HG02840 (cell line): ENCODE data around the gene LAMA5.

Source experiments
- ATAC-seq: cut with Tn5 transposase; IDR thresholded peaks from one replicate; pipeline ENCODE4 v1.9.1; 2021; ENCODE audit warnings: mild to moderate bottlenecking, moderate library complexity, moderate number of reproducible peaks; ENCODE audit not compliant: unreplicated experiment, low FRiP score

LAMA5 gene

DNA sequence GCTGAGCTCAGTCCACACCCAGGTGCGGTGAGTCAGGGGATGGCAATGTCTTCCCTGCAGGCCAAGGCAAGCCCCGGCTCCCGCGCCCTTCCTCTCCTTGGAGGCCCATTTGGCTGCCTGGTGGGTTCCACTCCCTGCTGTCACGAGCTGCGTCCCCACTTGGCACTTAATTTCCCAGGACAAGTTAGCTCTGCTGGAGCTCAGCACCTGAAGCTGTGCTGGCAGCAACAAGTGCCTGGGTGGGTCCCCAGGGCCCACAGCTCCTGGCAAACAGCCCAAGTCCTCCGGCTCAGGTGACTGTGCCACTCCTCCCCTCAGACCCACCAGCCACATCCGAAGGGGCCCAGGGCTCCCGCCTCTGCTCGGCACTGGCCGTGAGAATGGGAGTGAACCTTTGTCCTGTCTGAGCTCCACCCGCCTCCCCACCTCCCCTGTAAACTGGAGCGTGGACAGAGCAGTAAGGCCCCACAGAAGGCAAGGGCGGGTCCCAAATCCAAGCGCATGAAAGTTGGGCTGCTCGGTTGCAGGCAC is 16.9 kb downstream of the LAMA5 start:
- ATAC-seq = no peak

- no peak for ATAC-seq
These were observed 17.5 kb downstream of the LAMA5 start for GRCh38 chr20:62349556-62350097.

DNA sequence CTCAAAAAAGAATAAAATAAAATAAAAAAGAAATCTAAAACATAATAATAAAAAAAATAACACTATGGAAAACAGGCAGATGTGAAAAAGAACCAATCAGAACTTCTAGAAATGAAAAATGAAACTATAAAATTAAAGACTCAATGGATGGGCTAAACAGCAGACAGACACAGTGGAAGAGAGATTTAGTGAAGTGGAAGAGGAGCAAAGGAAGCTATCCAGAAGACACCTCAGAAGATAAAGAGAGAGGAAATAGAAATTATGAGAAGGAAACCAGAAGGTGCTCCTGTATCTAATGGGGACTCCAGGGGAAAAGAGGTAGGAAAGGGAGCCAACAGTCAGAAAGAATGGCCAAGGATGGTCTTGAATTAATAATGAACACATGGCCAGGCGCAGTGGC is 18.5 kb downstream of the LAMA5 start:
- ATAC-seq = no peak

- no peak for ATAC-seq
These were observed 19.7 kb downstream of the LAMA5 start for GRCh38 chr20:62347445-62347844.

DNA sequence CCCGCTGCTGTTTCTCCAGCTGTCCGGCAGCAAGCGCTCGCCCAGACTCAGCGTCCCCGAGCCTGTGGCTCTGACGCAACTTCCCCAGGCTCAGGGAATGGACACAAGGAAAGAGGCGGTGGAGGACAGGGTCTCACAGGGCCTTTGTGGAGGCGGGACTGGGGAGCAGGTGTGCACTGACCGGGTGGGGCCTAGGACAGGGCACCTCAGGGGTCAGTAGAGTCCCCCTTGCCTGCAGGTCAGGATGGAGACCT is 20.0 kb downstream of the LAMA5 start:
- ATAC-seq = no peak

DNA sequence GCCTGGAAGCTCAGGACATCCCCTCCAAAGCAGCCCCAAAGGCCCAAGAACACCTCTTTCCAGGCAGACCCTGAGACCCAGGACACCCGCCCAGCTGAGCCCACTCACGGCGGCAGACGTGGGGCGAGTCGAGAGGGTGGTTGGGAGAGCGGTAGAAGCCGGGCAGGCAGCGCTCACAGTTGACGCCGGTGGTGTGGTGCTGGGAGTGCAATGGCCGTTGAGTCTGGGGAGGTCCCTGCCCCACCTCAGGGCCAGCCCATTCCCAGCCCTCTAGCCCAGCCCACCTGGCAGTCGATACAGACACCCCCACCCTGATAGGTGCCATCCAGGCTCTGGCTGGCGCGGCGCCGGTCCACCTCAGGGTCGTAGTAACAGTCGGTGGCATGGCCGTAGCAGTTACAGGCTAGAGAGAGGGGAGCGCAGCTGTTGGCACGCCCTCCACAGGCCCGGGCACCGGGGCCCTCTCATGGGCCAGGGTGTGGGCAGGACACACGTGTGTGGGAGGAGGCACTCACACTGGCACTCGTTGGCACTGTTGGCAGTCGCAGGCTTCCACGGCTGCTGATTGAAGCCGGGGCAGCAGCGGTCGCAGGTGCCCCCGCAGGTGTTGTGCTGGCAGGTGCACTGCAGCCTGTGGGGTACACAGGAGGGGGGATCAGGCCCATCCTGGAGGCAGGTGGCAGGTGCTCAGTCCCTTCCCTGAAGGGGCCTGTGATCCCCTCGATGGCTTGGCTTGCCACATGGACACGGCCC is 20.5 kb downstream of the LAMA5 start:
- no peak for ATAC-seq

DNA sequence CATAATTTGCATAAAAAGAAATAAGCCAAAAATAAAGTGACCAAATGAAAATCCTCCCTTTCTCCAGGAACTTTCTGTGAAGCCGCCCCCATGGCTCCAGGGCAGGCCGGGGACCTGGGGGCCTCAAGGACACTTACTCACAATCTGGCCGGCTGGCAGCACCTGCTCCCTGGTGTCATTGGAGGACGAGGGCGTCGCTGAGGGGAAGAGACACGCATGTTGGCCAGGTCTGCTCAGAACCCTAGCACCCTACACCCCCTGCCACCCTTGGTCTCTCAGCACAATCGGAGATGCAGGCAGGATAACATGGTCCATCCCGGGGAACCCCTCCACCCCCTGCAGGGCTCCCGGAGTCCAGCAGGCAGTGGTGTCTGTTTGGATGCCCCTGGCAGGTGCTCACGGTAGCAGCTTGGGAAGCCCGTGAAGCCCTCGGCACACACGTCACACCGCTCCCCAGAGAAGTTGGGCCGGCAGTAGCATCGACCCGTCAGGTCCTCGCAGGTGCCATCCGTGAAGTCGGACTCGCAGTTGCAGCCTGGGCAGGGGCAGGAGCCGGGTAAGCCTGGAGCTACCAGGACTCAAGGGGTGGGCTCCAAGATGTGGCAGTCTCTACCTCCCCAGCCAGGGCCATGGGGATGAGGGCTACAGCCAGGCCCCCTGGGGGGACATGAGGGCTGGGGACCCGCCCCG is 21.3 kb downstream of the LAMA5 start:
- no peak for ATAC-seq

DNA sequence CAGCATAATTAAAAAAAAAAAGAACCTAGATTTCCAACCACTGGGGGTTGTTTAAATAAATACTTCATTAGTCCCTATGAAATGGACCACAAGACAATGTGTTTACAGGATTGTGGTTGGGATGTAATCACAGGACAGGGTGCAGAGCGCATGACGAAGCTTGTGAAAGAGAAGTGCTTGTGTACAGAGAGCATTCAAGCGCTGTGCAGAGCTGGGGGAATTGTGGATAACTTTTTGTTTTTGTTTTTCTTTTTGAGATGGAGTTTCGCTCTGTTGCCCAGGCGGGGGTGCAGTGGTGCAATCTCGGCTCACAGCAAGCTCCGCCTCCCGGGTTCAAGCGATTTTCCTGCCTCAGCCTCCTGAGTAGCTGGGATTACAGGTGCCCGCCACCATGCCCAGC is 22.3 kb downstream of the LAMA5 start:
- no peak for ATAC-seq

- ATAC-seq = no peak
These were observed 23.0 kb downstream of the LAMA5 start for GRCh38 chr20:62344092-62344491.

DNA sequence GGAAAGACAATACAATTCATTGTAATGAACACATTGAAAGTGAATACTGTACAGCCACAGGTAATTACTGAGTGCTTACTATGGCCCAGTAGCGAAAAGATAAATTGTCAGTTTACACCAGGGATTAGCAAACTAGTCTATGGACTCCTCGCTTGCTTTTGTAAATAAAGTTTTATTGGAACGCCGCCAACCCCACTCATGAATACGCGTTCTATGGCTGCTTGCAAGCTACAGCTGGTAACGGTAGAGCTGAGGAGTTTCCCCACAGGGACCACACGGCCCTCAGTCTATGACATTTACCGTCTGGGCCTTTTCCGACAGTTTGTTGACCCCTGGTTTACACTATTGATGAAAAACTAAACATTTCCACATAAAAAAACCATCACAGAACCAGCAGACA is 24.2 kb downstream of the LAMA5 start:
- ATAC-seq = no peak

DNA sequence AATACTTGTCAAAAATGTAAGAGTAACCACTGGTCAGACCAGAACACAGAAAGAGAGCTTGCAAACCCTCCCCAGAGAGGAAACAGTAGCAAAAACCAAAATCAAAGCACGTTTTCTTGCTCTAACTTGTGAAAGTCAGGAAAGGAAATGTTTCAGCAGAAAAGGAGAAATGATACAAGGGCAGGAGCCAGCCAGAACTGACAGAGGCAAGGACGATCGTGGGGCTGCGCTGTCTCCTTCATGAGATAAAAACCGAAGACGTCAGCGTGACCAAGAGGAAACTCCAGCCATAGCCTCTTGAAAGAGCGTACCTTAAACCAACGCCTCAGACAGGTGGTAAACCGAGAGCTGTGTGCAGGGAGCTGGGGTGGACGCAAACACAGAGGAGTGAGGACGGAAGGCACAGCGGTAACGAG is 27.5 kb downstream of the LAMA5 start:
- ATAC-seq = peak; percentile 69

DNA sequence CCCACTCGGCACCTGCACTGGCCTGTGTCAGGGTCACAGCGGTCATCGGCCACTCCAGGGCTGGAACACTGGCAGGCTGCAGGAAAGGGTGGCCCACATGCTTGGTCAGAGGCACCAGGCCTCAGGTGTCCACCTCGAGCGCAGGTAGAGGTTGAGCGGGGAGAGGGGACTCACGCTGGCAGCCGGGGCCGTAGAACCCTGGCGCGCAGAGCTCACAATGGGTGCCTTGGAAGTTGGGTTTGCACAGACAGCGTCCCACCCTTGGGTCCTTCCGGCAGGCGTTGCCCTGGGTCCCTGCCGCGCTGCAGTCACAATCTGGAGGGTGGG is 28.9 kb downstream of the LAMA5 start:
- ATAC-seq = no peak

DNA sequence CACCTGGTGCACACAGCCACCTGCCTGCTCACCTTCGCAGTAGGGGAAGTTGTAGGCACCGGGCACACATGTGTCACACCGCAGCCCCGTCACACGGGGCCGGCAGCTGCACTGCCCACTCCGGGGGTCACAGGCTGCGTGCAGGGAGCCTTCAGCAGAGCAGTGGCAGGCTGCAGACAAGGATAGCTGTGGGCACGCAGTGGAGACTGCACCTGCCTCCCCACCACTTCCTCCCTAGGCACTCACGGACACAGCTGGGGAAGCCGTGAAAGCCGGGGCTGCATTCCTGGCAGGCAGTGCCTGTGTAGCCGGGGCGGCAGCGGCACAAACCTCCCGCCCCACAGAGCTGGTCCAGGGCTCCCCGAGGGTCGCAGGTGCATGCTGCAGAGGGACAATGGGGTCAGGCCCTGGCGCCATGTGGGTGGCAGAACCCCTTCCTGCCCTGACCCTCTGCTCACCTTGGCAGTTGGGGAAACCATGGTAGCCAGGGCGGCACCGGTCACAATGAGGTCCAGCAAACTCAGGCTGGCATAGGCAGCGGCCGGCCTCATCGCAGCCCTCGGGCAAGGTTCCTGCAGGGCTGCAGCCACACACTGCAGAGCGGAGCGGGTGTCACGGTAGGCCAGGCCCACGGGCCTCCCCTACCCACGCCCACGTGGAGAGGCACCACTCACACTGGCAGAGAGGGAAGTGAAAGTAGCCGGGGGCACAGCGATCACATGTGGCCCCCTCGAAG is 29.4 kb downstream of the LAMA5 start:
- ATAC-seq = no peak

DNA sequence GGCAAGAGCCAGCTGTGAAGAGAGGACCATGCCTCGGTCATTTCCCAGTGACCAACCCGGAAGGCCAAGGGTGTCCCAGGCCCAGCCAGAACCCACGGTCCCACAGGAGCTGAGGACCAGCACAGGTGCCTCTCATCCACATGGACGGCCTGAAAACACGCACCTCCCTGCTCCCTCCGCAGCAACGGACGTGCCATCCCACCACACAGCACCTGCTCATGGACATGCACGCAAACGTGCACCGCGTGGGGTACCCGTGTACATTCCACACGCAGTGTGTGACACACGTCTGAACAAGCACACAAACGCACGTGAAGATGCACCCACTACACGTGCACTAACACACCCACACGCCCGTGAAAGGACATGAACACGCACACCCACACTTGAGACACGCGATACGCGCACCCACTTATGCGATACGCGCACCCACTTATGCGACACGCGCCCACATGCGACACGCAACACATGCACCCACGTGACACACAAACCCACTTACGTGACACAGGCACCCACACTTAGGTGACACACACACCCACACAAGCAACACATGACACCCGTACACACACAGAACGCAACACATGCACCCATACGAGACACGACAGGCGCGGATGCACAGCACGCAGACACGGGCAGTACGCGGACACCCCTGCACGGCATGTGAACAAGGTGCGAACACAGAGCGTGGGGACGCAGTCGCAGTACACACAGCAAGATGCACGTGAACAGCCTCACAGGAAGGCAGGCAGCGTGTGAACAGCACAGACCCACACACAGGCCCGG is 30.1 kb downstream of the LAMA5 start:
- no peak for ATAC-seq

DNA sequence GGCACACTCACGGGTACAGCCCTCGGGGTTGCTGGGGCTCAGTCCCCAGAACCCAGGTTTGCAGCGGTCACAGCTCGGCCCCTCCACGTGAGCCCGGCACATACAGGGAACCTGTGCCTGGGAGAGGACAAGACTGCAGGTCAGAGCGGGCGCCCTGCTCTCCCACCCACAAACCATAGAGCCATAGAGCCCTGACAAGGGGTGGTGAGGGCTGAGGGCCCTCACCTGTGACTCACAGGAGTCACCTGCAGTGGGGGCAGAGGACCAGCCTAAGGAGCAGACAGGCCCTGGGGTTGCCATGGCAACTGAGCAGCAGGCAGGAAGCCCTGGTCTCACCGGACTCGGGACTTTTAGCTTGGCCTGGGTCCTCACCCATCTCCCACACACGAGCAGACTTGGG is 30.8 kb downstream of the LAMA5 start:
- ATAC-seq = no peak

GRCh38 chr20:62335532-62335931 is 31.6 kb downstream of the LAMA5 start:
- no peak for ATAC-seq

GRCh38 chr20:62334881-62335280 is 32.2 kb downstream of the LAMA5 start:
- ATAC-seq = no peak

DNA sequence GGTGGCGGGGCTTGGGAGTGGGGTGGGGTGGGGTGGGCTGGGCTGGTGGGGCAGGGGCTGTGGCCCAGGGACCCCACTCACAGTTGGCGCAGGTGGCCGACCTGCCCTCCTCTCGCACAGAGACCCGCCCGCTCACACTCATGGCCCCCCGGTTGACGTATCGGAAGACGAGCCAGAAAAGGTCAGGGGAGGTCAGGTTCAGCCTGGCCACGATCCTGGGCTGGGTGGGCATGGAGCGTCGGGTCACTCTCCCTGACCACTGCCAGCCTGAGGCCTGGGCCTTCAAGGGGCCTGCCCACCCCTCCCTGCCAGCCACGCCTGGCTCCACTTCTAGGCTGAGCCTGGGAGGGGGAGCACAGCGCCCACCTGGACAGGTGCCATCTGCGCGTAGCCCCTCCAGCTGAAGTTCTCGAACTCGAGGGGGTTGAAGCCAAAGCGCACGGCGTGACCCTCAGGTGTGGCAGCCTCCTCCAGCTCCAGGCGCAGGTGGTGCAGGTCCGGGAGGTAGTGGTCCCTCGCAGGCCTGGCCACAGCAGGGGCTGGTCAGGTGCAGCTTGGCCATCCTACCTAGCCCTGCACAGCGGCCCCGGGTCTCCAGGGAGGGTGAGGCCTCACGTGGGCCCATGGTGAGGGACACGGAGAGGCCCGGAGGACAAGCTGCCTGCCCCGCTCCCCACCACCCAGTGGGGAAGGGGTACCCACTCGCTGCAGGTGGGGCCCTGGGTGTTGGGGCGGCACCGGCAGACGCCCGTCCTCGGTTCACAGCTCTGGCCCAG is 33.1 kb downstream of the LAMA5 start:
- no peak for ATAC-seq

GRCh38 chr20:62332989-62333819 is 33.9 kb downstream of the LAMA5 start:
- no peak for ATAC-seq
